Activated T-cell treated with anti-CD3 and anti-CD28 coated beads, Interleukin-2, amount 50 U/mL, for 24 hours (primary cell): ENCODE measurements around the gene ACOX2.

Source experiments
- DNase-seq: peaks from one replicate; pipeline ENCODE4 v3.0.0-alpha.2; 2020
- H3K27ac Mint-ChIP-seq: 2 replicates; pipeline ENCODE4 v1.8.0; 2020; ENCODE audit warnings: mild to moderate bottlenecking, mixed read lengths
- H3K27me3 Mint-ChIP-seq: 2 replicates; pipeline ENCODE4 v1.8.0; 2020; ENCODE audit warnings: mixed read lengths
- H3K36me3 Mint-ChIP-seq: 2 replicates; pipeline ENCODE4 v1.8.0; 2020; ENCODE audit warnings: low read depth, mixed read lengths
- H3K4me1 Mint-ChIP-seq: 2 replicates; pipeline ENCODE4 v1.8.0; 2020; ENCODE audit warnings: low read depth, mixed read lengths
- H3K4me3 Mint-ChIP-seq: 2 replicates; pipeline ENCODE4 v1.8.0; 2020; ENCODE audit warnings: mild to moderate bottlenecking, moderate library complexity, mixed read lengths
- H3K9me3 Mint-ChIP-seq: 2 replicates; pipeline ENCODE4 v1.8.0; 2020; ENCODE audit warnings: mixed read lengths

Gene ACOX2

DNA sequence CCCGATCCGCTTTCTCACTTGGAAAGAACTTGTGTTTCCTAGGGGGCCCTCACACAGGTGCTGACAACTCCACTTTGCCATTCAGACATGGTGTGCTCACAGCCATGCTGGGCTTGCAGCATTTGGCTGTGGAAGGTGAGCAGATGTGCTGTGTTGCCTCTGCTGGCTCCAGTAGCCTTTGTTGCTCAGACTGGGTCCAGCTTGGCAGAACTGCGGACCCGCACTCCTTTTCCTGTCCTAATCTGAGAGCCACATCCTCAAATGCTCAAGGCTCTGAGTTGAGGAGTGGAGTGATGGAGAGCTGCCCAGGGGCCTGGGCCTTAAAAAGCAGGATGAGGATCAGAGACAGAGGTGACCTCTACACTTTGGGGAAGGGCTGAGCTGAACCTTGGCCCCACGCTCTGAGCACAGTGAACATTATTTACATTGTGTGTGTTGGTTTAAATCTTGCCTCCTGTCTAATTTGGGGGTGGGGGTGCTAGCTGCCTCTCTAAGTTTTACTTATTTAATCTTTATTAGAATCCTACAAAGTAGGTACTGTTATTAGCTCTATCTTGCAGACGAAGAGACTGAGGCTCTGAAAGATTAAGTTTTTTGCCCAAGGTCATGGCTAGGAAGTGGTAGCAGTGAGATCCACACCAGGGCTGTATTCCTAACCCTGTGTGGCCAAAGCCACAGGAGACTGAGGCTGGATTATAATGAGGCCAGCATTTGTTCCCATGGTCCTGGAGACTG is 17.2 kb downstream of the ACOX2 start:
- Mint-ChIP-seq H3K9me3 (no peaks in the 10 kb centered on the region), H3K27me3 (no peaks in the 10 kb centered on the region)

DNA sequence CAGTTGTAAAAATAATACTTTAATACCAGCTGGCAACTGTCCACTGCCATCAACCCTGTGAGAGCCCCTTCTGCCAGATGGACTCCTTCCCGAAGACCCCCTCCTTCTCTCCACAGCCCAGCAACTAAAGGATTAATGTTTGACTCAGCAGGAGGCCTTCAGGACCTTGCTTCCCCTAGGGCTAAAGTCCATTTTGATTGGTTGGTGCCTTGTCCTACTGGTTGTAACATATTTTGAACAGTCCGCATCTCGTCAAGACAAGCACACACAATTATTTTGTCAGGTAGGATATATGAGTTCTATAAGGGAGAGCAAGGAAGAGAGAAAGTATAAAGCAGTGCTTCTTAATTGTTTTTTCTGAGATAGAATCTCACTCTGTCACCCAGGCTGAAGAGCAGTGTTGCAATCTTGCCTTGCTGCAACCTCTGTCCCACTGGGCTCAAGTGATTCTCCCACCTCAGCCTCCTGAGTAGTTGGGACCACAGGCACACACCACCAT is 18.6 kb downstream of the ACOX2 start:
- Mint-ChIP-seq H3K36me3 (no peaks in the 10 kb centered on the region), H3K27me3 (no peaks in the 10 kb centered on the region), H3K4me3 (no peak overlapping the region), H3K27ac (no peak overlapping the region), H3K9me3 (no peaks in the 10 kb centered on the region), H3K4me1 (no peaks in the 10 kb centered on the region)
- DNase-seq, result no peak

More for the DNA sequence above, 17.2 kb downstream of the ACOX2 start:
- Mint-ChIP-seq H3K36me3 (no peaks in the 10 kb centered on the region), H3K27ac (no peak overlapping the region), H3K4me1 (no peaks in the 10 kb centered on the region), H3K4me3 (no peak overlapping the region)
- DNase-seq, result no peak

DNA sequence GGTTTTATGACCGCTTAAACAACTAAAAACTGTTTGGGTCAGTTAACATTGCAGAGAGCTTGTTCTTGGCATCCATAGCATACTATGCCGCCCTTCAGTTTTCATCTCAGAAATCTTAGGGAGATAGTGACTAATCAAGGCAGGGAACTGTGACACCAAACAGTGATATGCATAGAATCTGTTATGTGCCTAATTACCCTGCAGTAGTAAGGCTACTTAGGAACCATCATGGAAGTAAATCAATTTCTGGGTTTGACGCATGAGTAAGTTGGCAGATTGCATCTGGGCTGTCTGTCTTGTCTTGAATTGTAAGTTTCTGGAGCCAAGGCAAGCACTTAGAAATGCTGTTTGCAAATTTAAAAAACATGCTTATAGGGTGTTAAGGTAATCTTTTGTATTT is 22.6 kb downstream of the ACOX2 start:
- no peak for DNase-seq
- Mint-ChIP-seq H3K27me3 (no peaks in the 10 kb centered on the region), H3K36me3 (no peaks in the 10 kb centered on the region), H3K9me3 (no peaks in the 10 kb centered on the region), H3K4me1 (no peaks in the 10 kb centered on the region), H3K4me3 (no peak overlapping the region), H3K27ac (no peak overlapping the region)

DNA sequence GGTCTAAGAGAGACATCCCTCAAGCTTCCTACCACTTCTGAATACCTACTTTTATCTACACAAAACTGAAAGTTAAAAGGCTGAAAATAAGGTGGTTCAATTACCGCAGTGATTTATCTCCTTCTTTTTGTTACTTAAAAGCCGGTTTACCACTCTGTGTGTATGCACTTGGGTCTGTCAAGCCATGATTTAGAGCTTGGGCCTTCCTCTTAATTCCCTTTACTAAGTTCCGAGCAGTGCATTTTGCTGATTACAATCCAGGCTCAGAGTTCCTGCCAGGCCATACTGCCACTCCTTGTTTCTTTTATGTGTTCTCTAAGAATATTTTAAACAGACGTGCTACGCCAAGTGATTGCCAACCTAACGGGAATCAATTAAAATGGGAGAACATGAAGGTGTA is 28.6 kb downstream of the ACOX2 start:
- no peaks in the 10 kb centered on the region for H3K27me3 Mint-ChIP-seq
- no peak overlapping the region for H3K4me3 Mint-ChIP-seq
- H3K4me1 Mint-ChIP-seq, result no peaks in the 10 kb centered on the region
- H3K27ac Mint-ChIP-seq, result no peak overlapping the region
- DNase-seq, result no peak
- H3K36me3 Mint-ChIP-seq, result peaks cover 8% of the 10 kb centered on the region
- H3K9me3 Mint-ChIP-seq, result no peaks in the 10 kb centered on the region

GRCh38 chr3:58507356-58508078 is 29.5 kb downstream of the ACOX2 start:
- Mint-ChIP-seq H3K36me3 (peaks cover 14% of the 10 kb centered on the region), H3K4me3 (no peak overlapping the region), H3K9me3 (no peaks in the 10 kb centered on the region), H3K27me3 (no peaks in the 10 kb centered on the region), H3K27ac (no peak overlapping the region), H3K4me1 (no peaks in the 10 kb centered on the region)
- DNase-seq, result no peak

GRCh38 chr3:58502872-58503271 is 34.1 kb downstream of the ACOX2 start:
- Mint-ChIP-seq H3K4me1 (peaks cover 13% of the 10 kb centered on the region), H3K27ac (no peak overlapping the region)
- DNase-seq, result no peak

GRCh38 chr3:58497097-58497496 is 39.9 kb downstream of the ACOX2 start:
- peaks cover 59% of the 10 kb centered on the region for H3K4me1 Mint-ChIP-seq
- no peak overlapping the region for H3K4me3 Mint-ChIP-seq
- no peak overlapping the region for H3K27ac Mint-ChIP-seq
- no peaks in the 10 kb centered on the region for H3K9me3 Mint-ChIP-seq
- H3K36me3 Mint-ChIP-seq, result peaks cover 29% of the 10 kb centered on the region
- no peaks in the 10 kb centered on the region for H3K27me3 Mint-ChIP-seq
- DNase-seq, result no peak

More at GRCh38 chr3:58502872-58503271, 34.1 kb downstream of the ACOX2 start:
- Mint-ChIP-seq H3K36me3 (peaks cover 43% of the 10 kb centered on the region), H3K9me3 (no peaks in the 10 kb centered on the region), H3K4me3 (no peak overlapping the region), H3K27me3 (no peaks in the 10 kb centered on the region)

- H3K36me3 Mint-ChIP-seq, result peaks cover 22% of the 10 kb centered on the region
- no peak for DNase-seq
- no peaks in the 10 kb centered on the region for H3K9me3 Mint-ChIP-seq
- H3K4me1 Mint-ChIP-seq, result peaks cover 61% of the 10 kb centered on the region
- H3K27me3 Mint-ChIP-seq, result no peaks in the 10 kb centered on the region
- H3K4me3 Mint-ChIP-seq, result no peak overlapping the region
- no peak overlapping the region for H3K27ac Mint-ChIP-seq
Measured at GRCh38 chr3:58496206-58496857, 40.7 kb downstream of the ACOX2 start.

GRCh38 chr3:58495101-58495500 is 41.9 kb downstream of the ACOX2 start:
- DNase-seq, result no peak
- peaks cover 67% of the 10 kb centered on the region for H3K4me1 Mint-ChIP-seq
- no peak overlapping the region for H3K4me3 Mint-ChIP-seq
- no peaks in the 10 kb centered on the region for H3K27me3 Mint-ChIP-seq
- H3K27ac Mint-ChIP-seq, result no peak overlapping the region
- peaks cover 13% of the 10 kb centered on the region for H3K36me3 Mint-ChIP-seq
- no peaks in the 10 kb centered on the region for H3K9me3 Mint-ChIP-seq

GRCh38 chr3:58494107-58494506 is 42.9 kb downstream of the ACOX2 start:
- Mint-ChIP-seq H3K4me1 (peaks cover 68% of the 10 kb centered on the region), H3K4me3 (no peak overlapping the region), H3K36me3 (peaks cover 5% of the 10 kb centered on the region), H3K27ac (no peak overlapping the region), H3K27me3 (no peaks in the 10 kb centered on the region), H3K9me3 (no peaks in the 10 kb centered on the region)
- no peak for DNase-seq

GRCh38 chr3:58492494-58492905 is 44.5 kb downstream of the ACOX2 start:
- H3K36me3 Mint-ChIP-seq, result peaks cover 3% of the 10 kb centered on the region
- peaks cover 64% of the 10 kb centered on the region for H3K4me1 Mint-ChIP-seq
- DNase-seq, result no peak
- H3K4me3 Mint-ChIP-seq, result peak overlapping the region; percentile 91
- peak overlapping the region; percentile 88 for H3K27ac Mint-ChIP-seq
- no peaks in the 10 kb centered on the region for H3K9me3 Mint-ChIP-seq
- H3K27me3 Mint-ChIP-seq, result peaks cover 7% of the 10 kb centered on the region

DNA sequence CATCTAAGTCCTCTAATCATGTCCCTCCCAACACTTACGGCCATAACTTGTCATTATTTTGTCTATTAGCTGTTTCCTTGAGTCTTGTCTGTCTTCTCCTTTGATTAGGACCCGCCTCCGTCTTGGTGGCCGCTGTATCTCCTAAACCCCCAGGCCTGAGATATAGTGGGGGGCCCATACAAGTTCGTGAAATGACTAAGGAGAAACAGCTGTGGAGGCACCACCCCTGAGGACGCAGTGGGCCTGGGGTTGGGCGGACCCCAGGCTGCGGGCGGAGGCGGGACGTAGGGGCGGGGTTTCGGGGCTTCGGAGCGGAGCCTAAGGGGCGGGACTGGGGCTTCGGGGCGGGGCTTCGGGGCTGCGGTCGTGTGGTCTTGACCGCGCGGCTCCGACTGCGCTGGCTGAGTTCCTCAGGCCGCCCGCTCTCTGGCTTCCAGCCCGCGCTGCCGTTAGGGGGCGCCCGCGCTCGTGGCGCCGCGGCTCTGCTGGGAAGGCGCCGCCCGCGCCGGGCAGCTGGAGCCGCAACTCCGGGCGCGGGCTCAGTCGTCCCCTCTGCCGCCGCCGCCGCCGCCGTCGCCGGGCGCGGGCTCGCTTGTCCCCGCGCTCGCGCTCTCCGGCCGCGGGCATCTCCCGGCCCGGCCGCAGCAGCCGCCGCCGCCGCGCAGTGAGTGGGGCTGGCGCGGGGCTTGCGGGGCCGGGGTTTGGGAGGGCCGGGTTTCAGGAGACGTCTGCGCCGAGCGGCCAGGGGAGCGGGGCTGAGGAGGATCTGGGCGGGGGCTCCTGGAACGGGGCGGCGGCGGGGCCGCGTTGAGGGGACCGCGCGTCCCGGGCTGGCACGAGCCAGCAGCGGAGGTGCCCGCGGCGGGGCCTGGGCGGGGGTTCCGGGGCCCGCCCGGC is 45.2 kb downstream of the ACOX2 start, which contains the start of gene KCTD6:
TSS of gene KCTD6 (plus strand) at position 591 of the 897 bp plus-strand sequence. CDS start 6,660 bp downstream, outside the sequence.
- DNase-seq, result peak; percentile 92
- peaks cover 10% of the 10 kb centered on the region for H3K27me3 Mint-ChIP-seq

DNA sequence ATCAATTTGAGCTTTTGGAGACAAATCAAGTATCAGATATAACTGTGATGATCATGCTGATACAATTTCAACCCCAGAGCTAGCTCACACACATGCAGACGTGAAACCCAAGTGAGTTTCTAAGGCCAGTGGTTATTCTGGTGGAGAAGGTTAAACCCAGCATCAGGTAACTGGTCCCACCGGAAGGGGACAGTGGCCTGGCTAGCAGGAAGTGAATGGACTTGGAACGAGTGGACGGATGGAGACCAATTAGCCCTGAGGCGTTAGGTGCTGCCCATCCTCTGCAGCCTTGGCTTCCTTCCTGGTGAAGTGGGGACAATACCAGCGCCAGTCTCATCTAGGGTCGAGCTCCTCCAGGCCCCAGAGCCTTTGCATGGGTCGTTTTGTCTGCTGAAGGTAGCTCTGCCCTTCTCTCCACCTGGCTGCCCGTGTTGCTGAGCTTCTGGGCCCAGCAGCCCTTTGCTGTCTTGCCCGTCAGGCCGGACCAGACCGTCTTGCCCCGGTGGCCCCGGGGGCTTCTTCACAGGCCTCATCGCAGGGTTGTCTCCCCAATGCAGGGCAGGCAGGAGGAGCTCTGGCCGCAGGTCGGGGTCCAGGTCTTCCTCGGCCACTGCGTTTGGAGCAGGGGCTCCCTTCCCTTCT is 46.0 kb downstream of the ACOX2 start:
- peak overlapping the region; percentile 76 for H3K27ac Mint-ChIP-seq
- peaks cover 3% of the 10 kb centered on the region for H3K36me3 Mint-ChIP-seq
- peak overlapping the region; percentile 57 for H3K4me3 Mint-ChIP-seq
- DNase-seq, result peak; percentile 41
- no peaks in the 10 kb centered on the region for H3K9me3 Mint-ChIP-seq
- H3K27me3 Mint-ChIP-seq, result peaks cover 10% of the 10 kb centered on the region
- peaks cover 55% of the 10 kb centered on the region for H3K4me1 Mint-ChIP-seq

More for the DNA sequence above, 45.2 kb downstream of the ACOX2 start, which contains the start of gene KCTD6:
- Mint-ChIP-seq H3K27ac (peak within 1 kb of the TSS; percentile 88), H3K4me1 (peaks cover 63% of the 10 kb centered on the region), H3K36me3 (peaks cover 3% of the 10 kb centered on the region), H3K4me3 (peak within 1 kb of the TSS; percentile 91), H3K9me3 (no peaks in the 10 kb centered on the region)
